Retinal pigment epithelial cell (primary cell): ENCODE results near the gene DOCK4.
A peak's percentile ranks its signal among the peaks of the same experiment; 100 is the strongest.

Experiments used
- DNase-seq: peaks from one replicate; pipeline ENCODE4 v3.0.0-alpha.2; 2010; ENCODE audit warnings: low read depth
- H3K4me3 ChIP-seq: 2 replicates; pipeline ENCODE4 v1.5.1; 2011; ENCODE audit warnings: mild to moderate bottlenecking, low read length, control low read depth, moderate library complexity
- TF ChIP-seq, protein P1 (sequence below): conservative IDR thresholded peaks from 2 replicates; pipeline ENCODE4 v1.5.1; 2011; ENCODE audit warnings: low read depth, low read length, control low read depth, inconsistent platforms

The DOCK4 gene

DNA sequence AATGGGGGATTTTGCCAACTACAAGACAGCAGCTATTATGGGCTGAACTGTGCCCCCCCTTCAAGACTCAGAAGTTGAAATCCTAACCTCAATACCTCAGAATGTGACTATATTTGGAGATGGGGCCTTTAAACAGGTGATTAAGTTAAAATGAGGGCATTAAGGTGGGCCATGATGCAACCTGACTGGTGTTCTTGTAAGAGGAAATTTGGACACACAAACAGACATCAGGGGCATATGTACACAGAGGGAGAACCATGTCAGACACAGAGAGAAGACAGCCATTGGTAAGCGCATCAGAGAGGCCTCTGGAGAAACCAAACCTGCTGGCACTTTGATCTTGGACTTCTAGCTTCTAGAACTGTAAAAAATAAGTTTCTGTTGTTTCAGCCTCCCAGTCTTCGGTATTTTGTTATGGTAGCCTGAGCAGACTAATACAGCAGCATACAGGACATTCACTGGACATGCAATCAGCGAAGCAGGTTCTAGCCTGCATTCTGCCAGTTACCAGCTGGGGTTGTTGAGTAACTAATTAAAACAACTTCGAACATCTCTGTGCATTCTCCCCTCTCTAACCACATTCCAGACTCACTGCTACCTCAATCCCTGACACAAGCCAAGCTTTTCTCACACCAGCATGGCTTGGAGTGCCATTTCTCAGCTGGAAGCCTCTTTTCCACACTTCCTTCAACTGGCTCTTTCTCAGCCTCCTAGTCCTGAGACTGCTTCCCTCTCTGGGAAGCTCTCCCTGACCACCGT lies 141.4 kb downstream of the DOCK4 start:
- no peak for DNase-seq
- TF ChIP-seq, protein P1, sequence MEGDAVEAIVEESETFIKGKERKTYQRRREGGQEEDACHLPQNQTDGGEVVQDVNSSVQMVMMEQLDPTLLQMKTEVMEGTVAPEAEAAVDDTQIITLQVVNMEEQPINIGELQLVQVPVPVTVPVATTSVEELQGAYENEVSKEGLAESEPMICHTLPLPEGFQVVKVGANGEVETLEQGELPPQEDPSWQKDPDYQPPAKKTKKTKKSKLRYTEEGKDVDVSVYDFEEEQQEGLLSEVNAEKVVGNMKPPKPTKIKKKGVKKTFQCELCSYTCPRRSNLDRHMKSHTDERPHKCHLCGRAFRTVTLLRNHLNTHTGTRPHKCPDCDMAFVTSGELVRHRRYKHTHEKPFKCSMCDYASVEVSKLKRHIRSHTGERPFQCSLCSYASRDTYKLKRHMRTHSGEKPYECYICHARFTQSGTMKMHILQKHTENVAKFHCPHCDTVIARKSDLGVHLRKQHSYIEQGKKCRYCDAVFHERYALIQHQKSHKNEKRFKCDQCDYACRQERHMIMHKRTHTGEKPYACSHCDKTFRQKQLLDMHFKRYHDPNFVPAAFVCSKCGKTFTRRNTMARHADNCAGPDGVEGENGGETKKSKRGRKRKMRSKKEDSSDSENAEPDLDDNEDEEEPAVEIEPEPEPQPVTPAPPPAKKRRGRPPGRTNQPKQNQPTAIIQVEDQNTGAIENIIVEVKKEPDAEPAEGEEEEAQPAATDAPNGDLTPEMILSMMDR: no peak
- no peak overlapping the region for H3K4me3 ChIP-seq

DNA sequence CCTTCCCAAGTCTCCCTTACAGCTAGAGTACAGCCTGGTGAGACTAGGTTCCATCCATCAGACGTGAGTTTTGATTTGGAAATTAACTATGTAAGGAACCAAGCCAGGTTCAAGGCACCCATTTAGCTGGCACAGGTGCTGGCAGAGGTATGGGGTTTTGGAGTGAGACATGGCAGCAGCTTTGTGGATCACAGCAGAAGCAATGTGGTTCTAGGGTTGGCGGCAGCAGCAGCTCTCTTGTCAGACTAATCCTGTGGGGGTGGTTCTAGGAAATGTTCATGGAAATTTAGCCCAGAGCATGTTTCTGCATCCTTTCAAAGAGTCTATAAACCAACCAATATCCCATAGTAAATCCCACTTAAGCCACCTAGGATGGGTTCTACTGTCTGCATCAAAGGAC lies 142.2 kb downstream of the DOCK4 start:
- TF ChIP-seq, protein P1: no peak
- DNase-seq: no peak
- H3K4me3 ChIP-seq: no peak overlapping the region

DNA sequence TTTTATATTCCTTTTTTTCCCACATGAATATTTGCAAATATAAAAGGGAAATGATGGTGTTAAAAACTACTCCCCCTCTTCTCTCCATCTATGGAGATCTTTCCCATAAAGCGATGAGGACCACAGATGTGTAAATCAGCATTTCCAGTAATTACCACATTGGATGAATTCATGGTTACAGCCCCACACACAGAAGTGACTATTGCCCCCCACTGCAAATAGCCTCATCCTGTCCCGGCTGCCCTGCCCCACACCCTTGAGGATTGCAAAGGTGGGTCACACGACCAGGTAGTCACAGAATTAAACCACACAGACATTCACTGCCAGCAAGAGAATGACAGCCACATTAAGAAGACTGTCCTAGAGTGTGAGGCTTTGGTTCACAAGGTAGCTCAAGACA lies 145.1 kb downstream of the DOCK4 start:
- no peak for DNase-seq
- no peak overlapping the region for H3K4me3 ChIP-seq
- TF ChIP-seq, protein P1: no peak

DNA sequence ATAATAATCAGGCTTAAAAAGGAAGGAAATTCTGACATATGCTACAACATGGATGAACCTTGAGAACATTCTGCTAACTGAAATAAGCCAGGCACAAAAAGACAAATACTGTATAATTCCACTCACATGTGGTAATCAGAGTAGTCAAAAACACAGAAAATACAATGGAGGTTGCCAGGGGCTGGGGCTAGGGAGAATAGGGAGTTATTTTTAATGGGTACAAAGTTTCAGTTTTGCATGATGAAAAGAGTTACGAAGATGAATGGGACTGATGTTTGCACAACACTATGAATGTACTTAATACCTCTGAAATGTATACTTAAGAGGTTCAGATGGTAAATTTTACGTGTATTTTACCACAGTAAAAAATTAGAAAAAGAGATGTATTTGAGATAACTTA lies 145.6 kb downstream of the DOCK4 start:
- no peak overlapping the region for H3K4me3 ChIP-seq
- TF ChIP-seq, protein P1: no peak
- DNase-seq: no peak

DNA sequence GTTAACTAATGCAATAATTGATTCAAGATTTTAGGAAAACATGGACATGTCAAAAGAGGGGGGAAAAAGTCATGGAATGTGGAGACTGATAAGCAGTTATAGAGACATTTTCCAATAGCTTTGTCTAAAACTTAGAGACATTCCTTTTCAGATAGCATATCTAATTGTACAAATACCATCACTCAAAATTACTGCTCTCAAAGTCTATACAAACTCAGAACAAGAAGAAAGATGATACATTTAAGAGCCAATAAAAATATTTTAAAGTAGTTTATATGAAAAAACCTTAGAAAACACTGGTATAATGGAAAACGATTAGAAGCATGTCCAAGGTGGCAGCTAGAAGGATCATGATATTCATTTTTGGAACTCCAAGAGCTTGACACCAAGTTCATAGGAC lies 146.5 kb downstream of the DOCK4 start:
- DNase-seq: no peak
- TF ChIP-seq, protein P1: no peak
- H3K4me3 ChIP-seq: no peak overlapping the region

DNA sequence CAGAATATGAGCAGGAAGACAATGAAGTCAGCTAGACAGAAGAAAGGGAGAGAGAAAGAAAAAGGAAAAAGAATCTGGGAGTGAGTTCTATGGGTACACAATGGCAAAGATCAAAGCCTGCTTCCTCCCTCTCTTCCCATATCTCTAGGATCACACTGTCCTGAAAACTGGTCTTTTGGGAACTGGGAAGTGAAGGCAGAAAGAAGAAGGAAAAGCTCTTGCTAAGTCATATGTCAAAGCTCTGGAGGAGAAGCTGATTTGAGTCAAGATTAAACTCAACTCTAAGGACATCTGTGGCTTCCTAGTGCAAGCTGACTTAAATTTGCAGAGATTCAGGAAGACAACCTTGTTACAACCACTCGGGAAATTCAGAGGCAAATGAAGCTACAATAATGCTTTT lies 147.5 kb downstream of the DOCK4 start:
- TF ChIP-seq, protein P1: no peak
- H3K4me3 ChIP-seq: no peak overlapping the region
- no peak for DNase-seq

DNA sequence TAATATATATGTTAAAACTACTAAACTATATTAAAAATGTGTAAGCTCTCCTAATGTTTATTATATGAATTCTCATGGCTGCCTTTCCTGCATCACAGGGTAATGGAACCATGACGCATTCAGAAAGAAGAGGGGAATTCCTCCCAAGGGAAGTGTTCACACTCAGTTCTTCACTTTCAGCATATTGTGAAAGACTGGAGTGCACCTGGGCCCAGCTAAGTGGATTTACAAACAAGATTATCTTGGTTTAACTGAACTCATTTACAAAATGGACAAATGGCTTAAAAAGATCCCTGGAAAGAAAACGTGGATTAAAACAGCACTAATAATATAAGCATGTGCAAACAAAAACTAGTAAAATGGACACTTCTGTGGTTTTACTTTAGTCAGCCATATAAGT lies 149.8 kb downstream of the DOCK4 start:
- DNase-seq: peak; percentile 29
- no peak overlapping the region for H3K4me3 ChIP-seq
- TF ChIP-seq, protein P1: no peak
